ENCODE data around the gene EN1.

The EN1 gene

GRCh38 chr2:118842661-118843482, 4.6 kb downstream of the EN1 start:
- no peak for DNase-seq

GRCh38 chr2:118841828-118842461, 5.5 kb downstream of the EN1 start:
- no peak for DNase-seq

GRCh38 chr2:118841450-118841827, 6.0 kb downstream of the EN1 start:
- no peak for DNase-seq

- DNase-seq = no peak
Observed at GRCh38 chr2:118838741-118839455, 8.6 kb downstream of the EN1 start.

- DNase-seq = no peak
Observed at GRCh38 chr2:118837621-118838020, 9.8 kb downstream of the EN1 start.

- no peak for DNase-seq
Observed at GRCh38 chr2:118837067-118837466, 10.4 kb downstream of the EN1 start.

- DNase-seq = no peak
Observed at GRCh38 chr2:118836411-118836930, 11.0 kb downstream of the EN1 start.

GRCh38 chr2:118835746-118836410, 11.6 kb downstream of the EN1 start:
- DNase-seq = no peak

- no peak for DNase-seq
Observed at GRCh38 chr2:118834901-118835745, 12.3 kb downstream of the EN1 start.

- no peak for DNase-seq
Observed at GRCh38 chr2:118834440-118834810, 13.0 kb downstream of the EN1 start.

- no peak for DNase-seq
Observed at GRCh38 chr2:118833716-118834439, 13.6 kb downstream of the EN1 start.

- DNase-seq = no peak
Observed at GRCh38 chr2:118832791-118833715, 14.4 kb downstream of the EN1 start.

- DNase-seq = no peak
Observed at GRCh38 chr2:118832071-118832790, 15.2 kb downstream of the EN1 start.

- DNase-seq = no peak
Observed at GRCh38 chr2:118830881-118831280, 16.6 kb downstream of the EN1 start.

- no peak for DNase-seq
Observed at GRCh38 chr2:118830118-118830517, 17.3 kb downstream of the EN1 start.

- DNase-seq = no peak
Observed at GRCh38 chr2:118826093-118826492, 21.4 kb downstream of the EN1 start.

GRCh38 chr2:118823633-118824032, 23.8 kb downstream of the EN1 start:
- DNase-seq = no peak

- DNase-seq = no peak
Observed at GRCh38 chr2:118822572-118822971, 24.9 kb downstream of the EN1 start.

GRCh38 chr2:118822015-118822414, 25.4 kb downstream of the EN1 start:
- no peak for DNase-seq

GRCh38 chr2:118817469-118817868, 30.0 kb downstream of the EN1 start:
- no peak for DNase-seq

Data from CD4-positive, alpha-beta T cell treated with Interleukin-4 for 4 hours (primary cell).